Lower leg skin (tissue), 4 donors: ENCODE results near the gene MYBPC1. TPM values are rescaled to one million over a fixed set of nuclear protein-coding genes. Genes with fewer than 3 reads are reported as not detected.

ENCODE experiments used
- DNase-seq, 2 donors: peaks; one replicate each; pipeline ENCODE4 v3.0.0-alpha.2; 2019; ENCODE audit warnings: low spot score in 2 of 2
- H3K4me3 ChIP-seq: fragments of 200-600 bp; sonication (generic); 2 replicates; pipeline ENCODE4 v1.5.1; 2017; ENCODE audit warnings: mild to moderate bottlenecking, low read depth; ENCODE audit not compliant: poor library complexity, severe bottlenecking
- CTCF ChIP-seq, 3 donors: fragments of 450-650 bp; IDR thresholded peaks; one replicate each; pipeline ENCODE4 v1.5.1; 2016; ENCODE audit warnings: antibody characterized with exemption in 3 of 3, mild to moderate bottlenecking in 3 of 3, moderate library complexity in 2 of 3
- POLR2A ChIP-seq, 2 donors: fragments of 450-650 bp; IDR thresholded peaks; one replicate each; pipeline ENCODE4 v1.6.1; 2016 to 2017; ENCODE audit warnings: antibody characterized with exemption in 2 of 2, mild to moderate bottlenecking in 1 of 2, moderate library complexity in 1 of 2
- WGBS, 2 donors: methylation state at CpG; one replicate each; pipeline ENCODE4 v1.1.5; 2018; 5-methylcytosine and 5-hydroxymethylcytosine counted together
- intact Hi-C: fragments of 100-400 bp; cut with DNase I; formaldehyde crosslinking; loops from one replicate; pipeline ENCODE4 v1.15.0; 2023; ENCODE audit warnings: low total_unique reads
- total RNA-seq, 4 donors: library from RNA; depleted of rRNA; stranded (reverse); fragments of >200 nt; gene quantifications; one replicate each; pipeline ENCODE4 v1.1.0, GENCODE V29; 2016

MYBPC1 gene
- total RNA-seq, 4 donors from 2014 or later: 2.0 to 6.8 (median 5.4) TPM

DNA sequence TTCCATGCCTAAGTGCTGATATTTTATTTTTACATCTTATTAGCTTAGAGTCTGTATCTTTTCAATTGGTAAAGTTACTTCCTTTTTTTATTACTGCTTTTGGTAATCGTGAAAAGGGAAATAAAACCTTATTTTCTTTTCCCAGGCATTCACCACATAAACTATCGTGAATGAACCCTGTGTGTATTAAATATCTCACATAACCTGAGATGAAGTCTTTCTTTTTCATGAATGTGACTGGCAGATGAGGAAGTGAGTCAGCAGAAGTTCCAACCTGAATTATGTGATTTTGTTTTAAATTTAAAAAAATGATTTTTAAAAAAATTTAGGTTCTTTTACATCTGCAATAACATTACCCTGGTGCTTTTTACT, 26.0 kb downstream of the MYBPC1 start:
- DNase-seq: no peak
- intact Hi-C loops: no loop called here
- TF ChIP-seq CTCF (IDR thresholded peaks at IDR 0.05): no peak
- no peak for TF ChIP-seq POLR2A (IDR thresholded peaks at IDR 0.05)
- no peak overlapping the region for H3K4me3 ChIP-seq
- 58 to 70% methylated on average over 2 of the region's 2 CpGs for WGBS, 2 donors

DNA sequence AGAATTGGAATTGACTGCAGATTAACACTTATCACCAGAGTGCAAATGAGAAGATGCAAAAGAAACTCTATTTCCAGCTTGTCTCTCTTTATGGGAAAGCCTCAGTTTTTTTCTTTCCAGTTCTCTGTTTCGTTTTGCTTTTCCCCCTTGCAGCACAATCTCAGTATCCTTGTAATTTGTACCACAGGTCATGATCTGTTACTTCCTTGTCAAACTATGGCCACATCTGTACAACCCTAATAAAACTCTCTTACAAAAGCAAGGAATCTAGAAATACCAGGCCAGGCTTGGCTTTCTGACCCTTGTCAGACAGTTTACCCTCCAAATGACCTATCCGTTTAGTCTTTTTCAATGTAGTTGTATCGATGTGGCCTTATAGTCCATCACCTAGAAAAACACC, 33.9 kb downstream of the MYBPC1 start:
- intact Hi-C loops: no loop called here

GRCh38 chr12:101634724-101635123, 40.0 kb downstream of the MYBPC1 start:
- TF ChIP-seq CTCF (IDR thresholded peaks at IDR 0.05): no peak
- no peak for TF ChIP-seq POLR2A (IDR thresholded peaks at IDR 0.05)
- intact Hi-C loops: no loop called here
- H3K4me3 ChIP-seq: no peak overlapping the region
- 64 to 69% methylated on average over 2 of the region's 2 CpGs for WGBS, 2 donors
- DNase-seq: no peak

More for the DNA sequence above, 33.9 kb downstream of the MYBPC1 start:
- no peak for DNase-seq
- TF ChIP-seq CTCF (IDR thresholded peaks at IDR 0.05) (no peak), POLR2A (IDR thresholded peaks at IDR 0.05) (no peak)
- WGBS, 2 donors: 78 to 80% methylated on average over 3 of the region's 3 CpGs
- H3K4me3 ChIP-seq: no peak overlapping the region

DNA sequence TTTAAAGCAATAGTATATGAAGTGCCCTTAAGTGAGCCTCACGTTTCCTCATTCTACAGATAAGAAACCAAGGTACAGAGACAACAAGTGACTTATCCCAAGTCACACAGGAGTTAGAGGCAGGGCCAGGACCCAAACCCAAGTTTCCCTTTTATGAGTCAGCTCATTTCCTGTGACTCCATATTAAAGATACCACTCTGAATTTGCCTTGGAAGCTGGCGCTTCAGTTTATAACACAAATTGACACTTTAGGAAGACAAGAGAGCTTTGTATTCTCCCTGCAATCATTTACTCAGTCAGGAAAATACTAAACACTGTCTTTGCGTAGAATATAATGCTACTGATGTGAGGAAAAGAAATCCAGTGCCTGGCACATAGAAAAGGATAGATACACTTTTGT, 43.2 kb downstream of the MYBPC1 start:
- WGBS, 2 donors: 85 to 86% methylated on average over 3 of the region's 3 CpGs
- no peak for DNase-seq
- TF ChIP-seq CTCF (IDR thresholded peaks at IDR 0.05): no peak
- no peak overlapping the region for H3K4me3 ChIP-seq
- intact Hi-C loops: no loop called here

DNA sequence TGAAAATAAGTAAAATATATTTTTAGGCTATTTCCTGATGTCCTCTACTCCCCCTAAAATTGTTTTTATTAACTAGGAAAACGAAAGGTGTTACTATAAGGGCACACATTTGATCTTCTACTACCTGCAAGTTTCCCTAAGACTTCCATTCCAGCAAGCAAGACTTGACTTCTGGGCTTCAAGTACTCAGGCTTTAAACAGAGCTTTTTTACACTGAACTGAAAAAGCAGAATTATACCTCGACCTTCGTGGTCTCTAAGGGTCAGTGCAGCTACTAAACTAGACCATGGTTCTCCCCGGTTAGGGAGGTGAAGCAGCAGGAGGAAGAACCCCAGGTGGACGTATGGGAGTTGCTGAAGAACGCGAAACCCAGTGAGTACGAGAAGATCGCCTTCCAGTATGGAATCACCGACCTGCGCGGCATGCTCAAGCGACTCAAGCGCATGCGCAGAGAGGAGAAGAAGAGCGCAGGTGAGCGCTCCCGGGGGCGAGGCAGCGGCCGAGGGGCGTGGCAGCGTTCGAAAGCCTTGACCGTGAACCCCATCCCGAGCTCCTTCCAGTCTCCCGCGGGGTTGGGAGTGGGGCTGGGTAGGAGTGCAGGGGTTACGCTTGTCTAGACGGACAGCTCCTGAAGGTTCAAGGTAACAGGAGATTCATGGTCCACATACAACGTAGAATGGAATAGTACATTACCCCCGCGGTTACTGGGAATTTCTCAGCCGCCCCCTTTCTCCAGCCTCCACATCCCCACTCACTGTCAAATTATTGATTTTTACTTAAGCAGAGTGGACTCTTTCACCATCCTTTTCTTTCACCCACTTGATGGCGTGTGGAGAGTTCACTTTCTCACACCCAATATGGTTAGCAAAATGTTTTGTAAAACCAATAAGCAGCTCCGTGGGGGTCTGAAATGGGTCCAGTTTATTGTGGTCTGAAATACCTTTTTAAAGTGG, 47.6 kb downstream of the MYBPC1 start:
- TF ChIP-seq CTCF (IDR thresholded peaks at IDR 0.05): no peak
- no peak for TF ChIP-seq POLR2A (IDR thresholded peaks at IDR 0.05)
- 12 to 15% methylated on average over 36 of the region's 36 CpGs for WGBS, 2 donors
- no peak for DNase-seq
- no peak overlapping the region for H3K4me3 ChIP-seq
- intact Hi-C loops: no loop called here
